Prostate gland (tissue), 2 donors: ENCODE measurements around the gene NPNT.

Source experiments
- CTCF ChIP-seq, 4 experiments: fragments of 200-600 bp in 2 of 4; fragments of 450-650 bp in 2 of 4; sonication (generic) in 2 of 4; IDR thresholded peaks; 1 replicate in 3 of 4; 2 replicates in 1 of 4; pipeline ENCODE4 v1.5.1; 2016 to 2019; ENCODE audit warnings: antibody characterized with exemption in 4 of 4, mild to moderate bottlenecking in 2 of 4, moderate library complexity in 2 of 4
- POLR2A ChIP-seq: fragments of 450-650 bp; IDR thresholded peaks from one replicate; pipeline ENCODE4 v1.6.1; 2016; ENCODE audit warnings: antibody characterized with exemption, mild to moderate bottlenecking
- POLR2AphosphoS5 ChIP-seq: sonication (generic); formaldehyde crosslinking; IDR thresholded peaks from one replicate; pipeline ENCODE4 v1.6.1; 2017; ENCODE audit warnings: antibody characterized with exemption

- TF ChIP-seq CTCF (IDR thresholded peaks at IDR 0.05), result no peak
- no peak for TF ChIP-seq POLR2A
- TF ChIP-seq POLR2AphosphoS5, result no peak
Measured at GRCh38 chr4:105870963-105871362, 24.3 kb upstream of the NPNT start.
